Coronary artery (tissue), 2 donors: Measurements from ENCODE around the gene CERS4.
"Not testable (repeated sequence)": the region's sequence is repeated elsewhere in the genome, so short reads cannot be mapped to it uniquely, and the experiment has no call there.

ENCODE experiments used
- DNase-seq: peaks from one replicate; pipeline ENCODE4 v3.0.0-alpha.2; 2017; ENCODE audit warnings: low spot score
- H3K27ac ChIP-seq, 2 donors: fragments of 200-600 bp; sonication (generic); one replicate each; pipeline ENCODE4 v1.5.1; 2016 to 2019
- H3K4me3 ChIP-seq: fragments of 200-600 bp; sonication (generic); 2 replicates; pipeline ENCODE4 v1.5.1; 2016; ENCODE audit warnings: mild to moderate bottlenecking, moderate library complexity
- TF ChIP-seq, protein P1 (sequence below): fragments of 200-600 bp; sonication (generic); IDR thresholded peaks from one replicate; pipeline ENCODE4 v1.5.1; 2019; ENCODE audit warnings: antibody characterized with exemption

The CERS4 gene

DNA sequence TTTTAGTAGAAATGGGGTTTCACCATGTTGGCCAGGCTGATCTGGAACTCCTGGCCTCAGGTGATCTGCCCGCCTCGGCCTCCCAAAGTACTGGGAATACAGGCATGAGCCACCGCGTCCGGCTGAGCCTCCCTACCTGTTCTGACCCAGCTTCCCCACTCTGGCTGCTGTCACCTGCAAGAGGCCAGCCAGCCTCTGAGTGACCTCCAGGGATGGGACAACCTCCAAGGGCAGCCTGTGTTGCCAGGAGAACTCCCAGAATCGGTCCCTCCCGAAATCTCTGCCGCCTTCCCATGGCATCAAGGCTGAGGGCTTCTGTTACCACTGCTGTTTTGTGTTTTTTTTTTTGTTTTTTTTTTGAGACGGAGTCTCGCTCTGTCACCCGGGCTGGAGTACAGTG, 11.3 kb downstream of the CERS4 start:
- no peak for DNase-seq
- TF ChIP-seq, protein P1, sequence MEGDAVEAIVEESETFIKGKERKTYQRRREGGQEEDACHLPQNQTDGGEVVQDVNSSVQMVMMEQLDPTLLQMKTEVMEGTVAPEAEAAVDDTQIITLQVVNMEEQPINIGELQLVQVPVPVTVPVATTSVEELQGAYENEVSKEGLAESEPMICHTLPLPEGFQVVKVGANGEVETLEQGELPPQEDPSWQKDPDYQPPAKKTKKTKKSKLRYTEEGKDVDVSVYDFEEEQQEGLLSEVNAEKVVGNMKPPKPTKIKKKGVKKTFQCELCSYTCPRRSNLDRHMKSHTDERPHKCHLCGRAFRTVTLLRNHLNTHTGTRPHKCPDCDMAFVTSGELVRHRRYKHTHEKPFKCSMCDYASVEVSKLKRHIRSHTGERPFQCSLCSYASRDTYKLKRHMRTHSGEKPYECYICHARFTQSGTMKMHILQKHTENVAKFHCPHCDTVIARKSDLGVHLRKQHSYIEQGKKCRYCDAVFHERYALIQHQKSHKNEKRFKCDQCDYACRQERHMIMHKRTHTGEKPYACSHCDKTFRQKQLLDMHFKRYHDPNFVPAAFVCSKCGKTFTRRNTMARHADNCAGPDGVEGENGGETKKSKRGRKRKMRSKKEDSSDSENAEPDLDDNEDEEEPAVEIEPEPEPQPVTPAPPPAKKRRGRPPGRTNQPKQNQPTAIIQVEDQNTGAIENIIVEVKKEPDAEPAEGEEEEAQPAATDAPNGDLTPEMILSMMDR: no peak
- no peak overlapping the region for H3K27ac ChIP-seq
- H3K4me3 ChIP-seq: no peak overlapping the region

DNA sequence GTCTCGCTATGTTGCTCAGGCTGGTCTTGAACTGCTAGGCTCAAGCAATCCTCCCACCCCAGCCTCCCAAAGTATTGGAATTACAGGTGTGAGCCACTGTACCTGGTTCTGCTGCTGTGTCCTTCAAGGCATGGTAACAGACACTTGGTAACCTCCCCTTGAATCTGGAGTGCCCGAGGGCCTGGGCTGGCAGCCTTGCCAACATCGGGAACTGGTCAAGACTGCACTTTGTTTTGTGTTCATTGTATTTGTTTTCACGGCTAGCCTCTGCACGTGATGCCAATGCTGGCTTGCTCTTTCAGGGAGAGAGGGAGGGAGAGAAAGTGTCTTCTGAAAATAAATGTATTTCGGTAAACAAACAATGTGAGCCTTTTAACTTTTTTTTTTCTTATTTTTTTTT, 12.0 kb downstream of the CERS4 start:
- H3K4me3 ChIP-seq: no peak overlapping the region
- DNase-seq: no peak
- H3K27ac ChIP-seq: no peak overlapping the region
- TF ChIP-seq, protein P1: no peak

DNA sequence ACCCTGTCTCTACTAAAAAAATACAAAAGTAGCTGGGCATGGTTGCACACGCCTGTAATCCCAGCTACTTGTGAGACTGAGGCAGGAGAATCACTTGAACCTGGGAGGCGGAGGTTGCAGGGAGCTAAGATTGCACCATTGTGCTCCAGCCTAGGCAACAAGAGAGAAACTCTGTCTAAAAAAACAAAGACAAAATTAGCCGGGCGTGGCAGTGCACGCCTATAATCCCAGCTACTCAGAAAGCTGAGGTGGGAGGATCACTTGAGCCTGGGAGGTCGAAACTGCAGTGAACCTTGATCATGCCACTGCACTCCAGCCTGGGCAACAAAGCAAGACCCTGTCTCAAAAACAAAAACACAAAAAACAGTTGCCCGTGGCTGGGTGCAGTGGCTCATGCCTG, 14.3 kb downstream of the CERS4 start:
- H3K27ac ChIP-seq, DNase-seq: not testable (repeated sequence)

DNA sequence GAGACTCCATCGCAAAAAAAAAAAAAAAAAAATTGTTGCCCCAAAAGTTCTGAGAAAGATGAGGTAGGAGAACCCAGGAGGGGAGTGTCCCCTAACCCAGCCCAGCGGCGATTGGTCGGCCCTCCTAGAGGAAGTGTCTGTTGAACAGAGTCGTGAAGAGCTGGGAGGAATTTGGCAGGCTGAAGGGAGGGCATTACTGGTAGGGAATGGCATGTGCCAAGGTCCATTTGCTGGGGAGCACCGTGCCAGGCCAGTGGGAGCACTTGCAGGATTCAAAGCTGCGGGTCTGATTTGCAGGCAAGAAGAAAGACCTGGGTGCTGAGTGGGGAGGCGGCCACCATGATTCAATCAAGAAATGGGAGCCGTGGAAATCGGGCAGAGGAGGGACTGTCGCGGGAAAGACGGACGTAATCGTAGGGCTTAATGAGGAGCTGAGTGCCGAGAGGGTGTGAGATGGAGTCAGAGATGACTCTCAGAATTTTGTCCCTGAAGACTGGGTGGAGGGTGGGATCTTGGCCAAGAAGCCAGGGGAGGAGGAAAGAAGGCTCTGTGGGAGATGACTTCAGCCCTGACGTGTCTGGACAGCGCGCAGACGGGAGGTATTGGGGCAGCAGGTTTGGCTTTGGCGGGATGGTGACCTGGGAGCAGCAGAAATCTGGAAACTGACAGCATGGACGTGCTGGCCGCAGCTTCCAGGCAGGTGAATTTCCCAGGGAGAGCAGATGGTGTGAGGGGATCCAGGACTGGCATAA, 15.4 kb downstream of the CERS4 start:
- TF ChIP-seq, protein P1: no peak
- no peak overlapping the region for H3K27ac ChIP-seq

More for the DNA sequence above, 14.3 kb downstream of the CERS4 start:
- not testable (repeated sequence) for H3K4me3 ChIP-seq

DNA sequence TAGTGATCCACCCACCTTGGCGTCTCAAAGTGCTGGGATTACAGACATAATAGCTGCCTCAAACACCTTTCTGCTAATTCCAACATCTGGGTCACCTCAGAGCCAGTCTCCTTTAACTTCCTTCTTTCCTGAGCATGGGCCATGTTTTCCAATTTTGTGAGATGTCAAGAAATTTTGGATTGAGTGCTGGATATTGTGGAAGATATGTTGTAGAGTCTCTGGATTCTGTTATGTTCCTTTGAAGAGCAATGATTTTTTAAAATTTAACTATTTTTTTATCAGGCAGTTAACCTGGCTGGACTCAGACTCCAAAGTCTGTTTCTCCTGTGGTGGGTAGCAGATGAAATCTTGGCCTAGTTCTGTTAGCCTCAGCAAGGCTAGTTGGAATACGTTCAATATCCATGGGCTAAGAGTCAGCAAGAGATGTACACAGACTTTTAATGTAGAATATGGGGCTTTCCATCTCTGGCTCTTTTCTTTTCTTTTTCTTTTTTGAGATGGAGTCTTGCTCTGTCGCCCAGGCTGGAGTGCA, 22.0 kb downstream of the CERS4 start:
- Histone ChIP-seq H3K4me3 (no peak overlapping the region), H3K27ac (no peak overlapping the region)
- TF ChIP-seq, protein P1: no peak
- no peak for DNase-seq

More for the DNA sequence above, 15.4 kb downstream of the CERS4 start:
- no peak for DNase-seq
- no peak overlapping the region for H3K4me3 ChIP-seq

DNA sequence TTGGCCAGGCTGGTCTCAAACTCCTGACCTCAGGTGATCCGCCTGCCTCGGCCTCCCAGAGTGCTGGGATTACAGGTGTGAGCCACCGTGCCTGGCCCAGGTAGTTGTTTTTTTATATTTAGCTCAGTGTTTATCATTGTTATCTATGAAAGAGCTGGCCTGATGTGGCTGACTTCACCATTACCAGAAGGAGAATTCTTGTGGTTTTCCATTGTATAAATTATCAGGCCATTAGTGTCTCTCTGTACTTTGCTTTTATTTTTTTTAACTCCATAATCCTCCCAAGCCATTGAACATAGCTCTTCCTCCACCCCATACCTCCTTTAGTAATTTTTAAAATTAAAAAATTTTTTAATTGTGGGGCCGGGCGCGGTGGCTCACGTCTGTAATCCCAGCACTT, 24.2 kb downstream of the CERS4 start:
- Histone ChIP-seq H3K27ac (no peak overlapping the region), H3K4me3 (no peak overlapping the region)
- DNase-seq: no peak
- TF ChIP-seq, protein P1: no peak

DNA sequence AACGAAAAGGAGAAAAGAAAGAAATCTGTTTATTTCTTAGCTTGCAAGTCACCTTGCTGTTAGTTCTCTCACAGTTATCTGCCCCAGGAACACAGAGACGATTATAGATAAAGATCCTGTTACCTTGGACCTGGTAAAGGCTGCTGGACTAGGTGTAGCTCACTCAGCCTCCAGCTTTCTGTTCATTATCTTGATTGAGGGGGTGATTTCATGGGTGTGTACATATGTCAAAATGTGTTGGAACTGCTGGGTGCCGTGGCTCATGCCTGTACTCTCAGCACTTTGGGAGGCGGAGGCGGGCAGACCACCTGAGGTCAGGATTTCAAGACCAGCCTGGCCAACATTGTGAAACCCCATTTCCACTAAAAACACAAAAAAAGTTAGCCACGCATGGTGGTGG, 27.9 kb downstream of the CERS4 start:
- DNase-seq: no peak
- TF ChIP-seq, protein P1: no peak

More for the DNA sequence above, 27.9 kb downstream of the CERS4 start:
- Histone ChIP-seq H3K4me3 (no peak overlapping the region), H3K27ac (no peak overlapping the region)
